ENCODE results near the gene EML5. TPM values are rescaled to one million over a fixed set of nuclear protein-coding genes. Genes with fewer than 3 reads are reported as not detected.
A peak's percentile ranks its signal among the peaks of the same experiment; 100 is the strongest.

Gene EML5
- total and polyA plus RNA-seq, 12 donors = 0.04 to 0.44 (median 0.19) TPM

GRCh38 chr14:88565427-88565826 lies 227.3 kb downstream of the EML5 start:
- Histone ChIP-seq H3K9me3 (no peaks in the 10 kb centered on the region), H3K36me3 (peaks cover 0 to 42% (median 25%) of the 10 kb centered on the region in 9 donors), H3K27me3 (no peaks in the 10 kb centered on the region), H3K4me1 (peaks cover 2 to 24% (median 21%) of the 10 kb centered on the region in 9 donors), H3K4me3 (no peak overlapping the region), H3K27ac (no peak overlapping the region)
- WGBS, 2 donors = 90 to 95% methylated on average over 5 of the region's 5 CpGs
- TF ChIP-seq, protein P1, sequence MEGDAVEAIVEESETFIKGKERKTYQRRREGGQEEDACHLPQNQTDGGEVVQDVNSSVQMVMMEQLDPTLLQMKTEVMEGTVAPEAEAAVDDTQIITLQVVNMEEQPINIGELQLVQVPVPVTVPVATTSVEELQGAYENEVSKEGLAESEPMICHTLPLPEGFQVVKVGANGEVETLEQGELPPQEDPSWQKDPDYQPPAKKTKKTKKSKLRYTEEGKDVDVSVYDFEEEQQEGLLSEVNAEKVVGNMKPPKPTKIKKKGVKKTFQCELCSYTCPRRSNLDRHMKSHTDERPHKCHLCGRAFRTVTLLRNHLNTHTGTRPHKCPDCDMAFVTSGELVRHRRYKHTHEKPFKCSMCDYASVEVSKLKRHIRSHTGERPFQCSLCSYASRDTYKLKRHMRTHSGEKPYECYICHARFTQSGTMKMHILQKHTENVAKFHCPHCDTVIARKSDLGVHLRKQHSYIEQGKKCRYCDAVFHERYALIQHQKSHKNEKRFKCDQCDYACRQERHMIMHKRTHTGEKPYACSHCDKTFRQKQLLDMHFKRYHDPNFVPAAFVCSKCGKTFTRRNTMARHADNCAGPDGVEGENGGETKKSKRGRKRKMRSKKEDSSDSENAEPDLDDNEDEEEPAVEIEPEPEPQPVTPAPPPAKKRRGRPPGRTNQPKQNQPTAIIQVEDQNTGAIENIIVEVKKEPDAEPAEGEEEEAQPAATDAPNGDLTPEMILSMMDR (IDR thresholded peaks at IDR 0.05) = no peak
- ATAC-seq = no peak
- intact Hi-C loops (cut with DNase I) = loop anchor here in 1 of 10 donors (10.0 kb wide), 1 partner anchor 181 kb away; the partner anchor contains the start of gene SPATA7
- DNase-seq = no peak

DNA sequence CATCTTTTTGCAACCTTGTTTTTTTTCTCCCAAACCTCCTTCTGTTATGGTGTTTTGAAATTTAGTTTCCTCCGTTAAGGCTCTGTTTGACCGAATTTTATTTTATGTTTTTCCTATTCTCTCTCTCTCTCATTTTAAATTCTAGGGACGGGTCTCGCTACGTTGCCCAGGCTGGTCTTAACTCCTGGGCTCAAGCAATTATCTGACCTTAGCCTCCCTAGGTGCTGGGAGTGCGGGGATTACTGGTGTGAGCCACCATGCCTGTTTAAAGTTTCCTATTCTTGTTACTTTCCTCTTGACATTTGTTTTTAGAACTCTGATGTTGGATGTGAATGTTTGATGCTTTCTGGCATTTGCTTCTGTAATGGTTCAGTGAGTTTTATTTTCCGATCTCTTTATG lies 228.9 kb downstream of the EML5 start:
- intact Hi-C loops (cut with DNase I) = loop anchor here in 8 of 10 donors (2.0 to 10.0 kb wide), 5 partner anchors 71 to 552 kb away; partner anchors contain the start of gene SPATA7 (in 1 of the 8)

GRCh38 chr14:88562831-88563686 lies 229.7 kb downstream of the EML5 start, which contains the start of gene ZC3H14:
Gene ZC3H14 (plus strand): TSS chr14:88563037. CDS start chr14:88563134, 97 bp downstream.
- Histone ChIP-seq H3K27ac (peak within 1 kb of the TSS; percentile 76 to 97 (median 94)), H3K4me3 (peak within 1 kb of the TSS; percentile 69 to 98 (median 87)), H3K9me3 (no peaks in the 10 kb centered on the region), H3K27me3 (no peaks in the 10 kb centered on the region), H3K36me3 (peaks cover 0 to 18% (median 3%) of the 10 kb centered on the region in 9 donors), H3K4me1 (peaks cover 2 to 24% (median 21%) of the 10 kb centered on the region in 9 donors)
- ATAC-seq (peak; percentile 98 to 99 (median 98)), DNase-seq (peak; percentile 82 to 91)
- intact Hi-C loops (cut with DNase I) = loop anchor here in 8 of 10 donors (2.0 to 10.0 kb wide), 5 partner anchors 70 to 551 kb away; partner anchors contain the start of gene SPATA7 (in 1 of the 8)
- 0 to 1% methylated on average over 95 to 99 of the region's 99 CpGs for WGBS, 2 donors
- TF ChIP-seq, protein P1 (IDR thresholded peaks at IDR 0.05) = no peak

More for the DNA sequence above, 228.9 kb downstream of the EML5 start:
- DNase-seq (no peak), ATAC-seq (no peak)
- TF ChIP-seq, protein P1 (IDR thresholded peaks at IDR 0.05) = no peak
- Histone ChIP-seq H3K27me3 (no peaks in the 10 kb centered on the region), H3K4me1 (peaks cover 2 to 24% (median 21%) of the 10 kb centered on the region in 9 donors), H3K4me3 (peak overlapping the region; percentile 69 to 98 (median 87)), H3K9me3 (no peaks in the 10 kb centered on the region), H3K27ac (peak overlapping the region in 7 of 10 donors; percentile 92 to 97 (median 95)), H3K36me3 (peaks cover 0 to 26% (median 10%) of the 10 kb centered on the region in 9 donors)
- 36 to 41% methylated on average over 7 of the region's 7 CpGs for WGBS, 2 donors

DNA sequence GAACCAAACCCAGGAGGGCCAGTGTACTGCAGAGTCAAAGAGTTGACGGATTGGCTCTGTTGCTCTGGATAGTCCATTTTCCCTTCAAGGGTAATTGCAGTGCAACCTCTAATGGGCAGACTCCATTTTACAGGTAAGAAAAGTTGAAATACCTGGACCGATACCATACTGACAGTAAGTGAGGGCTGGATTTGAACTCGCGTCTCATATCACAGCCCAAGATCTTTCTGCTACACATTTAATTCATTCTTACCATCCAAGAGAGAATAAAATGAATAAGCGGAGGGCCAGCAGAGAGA lies 230.3 kb downstream of the EML5 start:
- intact Hi-C loops (cut with DNase I) = loop anchor here in 8 of 10 donors (2.0 to 10.0 kb wide), 5 partner anchors 70 to 550 kb away; partner anchors contain the start of gene SPATA7 (in 1 of the 8)
- H3K4me3 ChIP-seq = peak overlapping the region; percentile 69 to 98 (median 87)
- H3K4me1 ChIP-seq = peaks cover 2 to 24% (median 21%) of the 10 kb centered on the region in 9 donors
- H3K9me3 ChIP-seq = no peaks in the 10 kb centered on the region
- 26 to 29% methylated on average over 5 of the region's 5 CpGs for WGBS, 2 donors
- H3K36me3 ChIP-seq = peaks cover 0 to 12% (median 0%) of the 10 kb centered on the region in 9 donors
- no peak for DNase-seq
- no peaks in the 10 kb centered on the region for H3K27me3 ChIP-seq
- TF ChIP-seq, protein P1 (IDR thresholded peaks at IDR 0.05) = no peak
- no peak for ATAC-seq
- H3K27ac ChIP-seq = peak overlapping the region in 9 of 10 donors; percentile 87 to 97 (median 95)
